ENCODE measurements around the gene RGS16. TPM values are rescaled to one million over a fixed set of nuclear protein-coding genes. Genes with fewer than 3 reads are reported as not detected.

The RGS16 gene
- total and polyA plus RNA-seq, 7 experiments from 2014 or later = 0.10 to 17.5 (median 0.54) TPM

- Mint-ChIP-seq H3K9me3 (peaks cover 0 to 25% (median 10%) of the 10 kb centered on the region in 11 donors), H3K4me1 (no peaks in the 10 kb centered on the region), H3K27me3 (peaks cover 13 to 22% (median 17%) of the 10 kb centered on the region in 5 donors), H3K36me3 (peaks cover 0 to 12% (median 5%) of the 10 kb centered on the region in 5 donors), H3K27ac (no peak overlapping the region), H3K4me3 (no peak overlapping the region)
- H3K4me1 ChIP-seq (ENCODE audit: control insufficient read depth in 2 of 2, insufficient read depth in 2 of 2, low read length in 2 of 2) = no peaks in the 10 kb centered on the region
- ATAC-seq (no peak), DNase-seq (no peak)
- intact Hi-C loops (cut with micrococcal nuclease) = no loop called here
- ChIA-PET CTCF (no interaction called here), POLR2A (no interaction called here)
- H3K36me3 ChIP-seq (ENCODE audit: control insufficient read depth in 2 of 3, insufficient read depth in 3 of 3, low read length in 3 of 3) = no peaks in the 10 kb centered on the region
- peaks cover 0 to 5% (median 0%) of the 10 kb centered on the region in 3 experiments for H3K9me3 ChIP-seq (ENCODE audit: control insufficient read depth in 2 of 3, low read length in 3 of 3)
- H3K4me3 ChIP-seq (ENCODE audit: low read length) = no peak overlapping the region
- H3K27me3 ChIP-seq (ENCODE audit: control insufficient read depth in 2 of 2, insufficient read depth in 2 of 2, low read length in 2 of 2) = no peaks in the 10 kb centered on the region
- H3K27ac ChIP-seq (ENCODE audit: low read depth, low read length) = no peak overlapping the region
These were observed 54.8 kb downstream of the RGS16 start for GRCh38 chr1:182549346-182549745.

Other genes with a start within 250 kb of the RGS16 start
- gene GLUL, start 212.6 kb downstream of the RGS16 start, total RNA-seq = 100 to 1,000 TPM in 3 of 5 experiments, 10 to 100 TPM in 2; 66.2 to 357 (median 112) TPM
- gene GLUL, start 212.6 kb downstream of the RGS16 start, polyA plus RNA-seq = 10 to 100 TPM; 44.9 to 57.8 TPM
- gene TEDDM1, start 203.7 kb downstream of the RGS16 start, total RNA-seq = not detected
- gene TEDDM1, start 203.7 kb downstream of the RGS16 start, polyA plus RNA-seq = under 1 TPM; 0.07 TPM
- gene RGSL1, start 154.2 kb downstream of the RGS16 start, total RNA-seq = not detected
- not detected for gene RGSL1, start 154.2 kb downstream of the RGS16 start, polyA plus RNA-seq
- gene RNASEL, start 15.1 kb downstream of the RGS16 start, total RNA-seq = 10 to 100 TPM in 3 of 5 experiments, 1 to 10 TPM in 2; 5.7 to 34.9 (median 12.1) TPM
- gene RNASEL, start 15.1 kb downstream of the RGS16 start, polyA plus RNA-seq = 10 to 100 TPM in 1 of 2 donors, 1 to 10 TPM in 1; 8.2 to 15.1 TPM
- gene RGS8, start 80.2 kb upstream of the RGS16 start, total RNA-seq = not detected
- not detected for gene RGS8, start 80.2 kb upstream of the RGS16 start, polyA plus RNA-seq
- gene NPL, start 185.4 kb upstream of the RGS16 start, total RNA-seq = 10 to 100 TPM in 2 of 5 experiments, 1 to 10 TPM in 3; 3.0 to 20.8 (median 9.9) TPM
- 1 to 10 TPM; 5.3 to 6.9 TPM for gene NPL, start 185.4 kb upstream of the RGS16 start, polyA plus RNA-seq
- 100 to 1,000 TPM; 207 to 299 (median 227) TPM for gene DHX9, start 235.0 kb upstream of the RGS16 start, total RNA-seq
- 100 to 1,000 TPM in 1 of 2 donors, 10 to 100 TPM in 1; 96.9 to 154 TPM for gene DHX9, start 235.0 kb upstream of the RGS16 start, polyA plus RNA-seq

Measured in naive thymus-derived CD4-positive, alpha-beta T cell (primary cell).